ENCODE results near the gene ZNF440. TPM values are rescaled to one million over a fixed set of nuclear protein-coding genes. Genes with fewer than 3 reads are reported as not detected.
"Not testable (repeated sequence)": the region's sequence is repeated elsewhere in the genome, so short reads cannot be mapped to it uniquely, and the experiment has no call there.

ZNF440 gene
- total RNA-seq, 1 donor from 2014 or later: 21.6 TPM

GRCh38 chr19:11843722-11844121 is 29.6 kb downstream of the ZNF440 start:
- Mint-ChIP-seq H3K27ac (no peak overlapping the region), H3K27me3 (ENCODE audit: low read depth) (no peaks in the 10 kb centered on the region), H3K4me3 (no peak overlapping the region), H3K36me3 (peaks cover 5% of the 10 kb centered on the region), H3K4me1 (no peaks in the 10 kb centered on the region), H3K9me3 (peaks cover 26% of the 10 kb centered on the region)
- no peak for DNase-seq (ENCODE audit: low spot score in 2 of 2, unreplicated experiment in 2 of 2)
- TF ChIP-seq, protein P1, sequence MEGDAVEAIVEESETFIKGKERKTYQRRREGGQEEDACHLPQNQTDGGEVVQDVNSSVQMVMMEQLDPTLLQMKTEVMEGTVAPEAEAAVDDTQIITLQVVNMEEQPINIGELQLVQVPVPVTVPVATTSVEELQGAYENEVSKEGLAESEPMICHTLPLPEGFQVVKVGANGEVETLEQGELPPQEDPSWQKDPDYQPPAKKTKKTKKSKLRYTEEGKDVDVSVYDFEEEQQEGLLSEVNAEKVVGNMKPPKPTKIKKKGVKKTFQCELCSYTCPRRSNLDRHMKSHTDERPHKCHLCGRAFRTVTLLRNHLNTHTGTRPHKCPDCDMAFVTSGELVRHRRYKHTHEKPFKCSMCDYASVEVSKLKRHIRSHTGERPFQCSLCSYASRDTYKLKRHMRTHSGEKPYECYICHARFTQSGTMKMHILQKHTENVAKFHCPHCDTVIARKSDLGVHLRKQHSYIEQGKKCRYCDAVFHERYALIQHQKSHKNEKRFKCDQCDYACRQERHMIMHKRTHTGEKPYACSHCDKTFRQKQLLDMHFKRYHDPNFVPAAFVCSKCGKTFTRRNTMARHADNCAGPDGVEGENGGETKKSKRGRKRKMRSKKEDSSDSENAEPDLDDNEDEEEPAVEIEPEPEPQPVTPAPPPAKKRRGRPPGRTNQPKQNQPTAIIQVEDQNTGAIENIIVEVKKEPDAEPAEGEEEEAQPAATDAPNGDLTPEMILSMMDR (IDR thresholded peaks at IDR 0.05; ENCODE audit: unreplicated experiment): no peak

DNA sequence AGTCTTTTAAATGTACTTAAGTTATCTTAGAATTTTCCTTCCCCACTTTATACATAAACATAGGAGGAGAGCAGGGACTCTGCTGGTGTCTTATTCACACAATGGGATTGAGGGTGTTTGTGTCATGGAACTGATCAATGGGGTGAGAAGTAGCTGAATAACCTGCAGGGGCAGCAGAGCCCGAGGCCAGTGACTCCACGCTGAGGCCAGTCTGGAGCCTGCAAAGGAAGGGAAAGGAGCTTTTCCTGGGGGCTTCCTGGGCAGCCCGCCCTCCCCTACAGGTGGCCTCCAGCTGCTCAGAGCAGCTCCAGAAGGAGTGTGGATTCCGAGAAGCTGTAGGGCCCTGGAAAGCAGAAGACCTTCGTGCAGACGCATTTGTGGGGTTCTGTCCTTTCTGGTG is 33.5 kb downstream of the ZNF440 start:
- H3K27ac Mint-ChIP-seq; H3K4me1 Mint-ChIP-seq; DNase-seq (ENCODE audit: low spot score in 2 of 2, unreplicated experiment in 2 of 2); H3K36me3 Mint-ChIP-seq; H3K27me3 Mint-ChIP-seq (ENCODE audit: low read depth); H3K4me3 Mint-ChIP-seq: not testable (repeated sequence)
- peaks cover 16% of the 10 kb centered on the region for H3K9me3 Mint-ChIP-seq

DNA sequence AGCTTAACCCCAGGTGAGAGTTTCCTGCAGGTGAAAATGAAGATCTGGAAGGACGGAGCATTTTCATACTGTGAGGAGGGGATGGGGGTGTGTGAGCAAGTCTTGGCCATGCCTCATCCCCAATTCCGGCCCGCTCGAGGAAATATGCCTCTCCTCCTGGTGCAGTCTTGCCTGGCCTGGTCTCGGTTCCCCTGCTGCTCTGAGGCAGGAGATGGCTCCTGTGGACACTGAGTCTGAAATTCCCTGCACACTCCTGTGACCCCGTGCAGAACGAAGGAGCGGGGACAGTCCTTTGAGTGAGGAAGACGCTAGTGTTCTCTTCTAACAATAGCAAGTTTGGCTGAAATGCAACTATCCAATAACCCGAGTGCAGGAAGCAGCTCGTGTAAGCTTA is 34.1 kb downstream of the ZNF440 start:
- no peaks in the 10 kb centered on the region for H3K27me3 Mint-ChIP-seq (ENCODE audit: low read depth)
- TF ChIP-seq, protein P1 (IDR thresholded peaks at IDR 0.05; ENCODE audit: unreplicated experiment): no peak
- peaks cover 7% of the 10 kb centered on the region for H3K4me1 Mint-ChIP-seq
- peak overlapping the region; percentile 69 for H3K4me3 Mint-ChIP-seq
- peaks cover 14% of the 10 kb centered on the region for H3K9me3 Mint-ChIP-seq
- no peak overlapping the region for H3K27ac Mint-ChIP-seq
- peaks cover 9% of the 10 kb centered on the region for H3K36me3 Mint-ChIP-seq
- DNase-seq (ENCODE audit: low spot score in 2 of 2, unreplicated experiment in 2 of 2): no peak

DNA sequence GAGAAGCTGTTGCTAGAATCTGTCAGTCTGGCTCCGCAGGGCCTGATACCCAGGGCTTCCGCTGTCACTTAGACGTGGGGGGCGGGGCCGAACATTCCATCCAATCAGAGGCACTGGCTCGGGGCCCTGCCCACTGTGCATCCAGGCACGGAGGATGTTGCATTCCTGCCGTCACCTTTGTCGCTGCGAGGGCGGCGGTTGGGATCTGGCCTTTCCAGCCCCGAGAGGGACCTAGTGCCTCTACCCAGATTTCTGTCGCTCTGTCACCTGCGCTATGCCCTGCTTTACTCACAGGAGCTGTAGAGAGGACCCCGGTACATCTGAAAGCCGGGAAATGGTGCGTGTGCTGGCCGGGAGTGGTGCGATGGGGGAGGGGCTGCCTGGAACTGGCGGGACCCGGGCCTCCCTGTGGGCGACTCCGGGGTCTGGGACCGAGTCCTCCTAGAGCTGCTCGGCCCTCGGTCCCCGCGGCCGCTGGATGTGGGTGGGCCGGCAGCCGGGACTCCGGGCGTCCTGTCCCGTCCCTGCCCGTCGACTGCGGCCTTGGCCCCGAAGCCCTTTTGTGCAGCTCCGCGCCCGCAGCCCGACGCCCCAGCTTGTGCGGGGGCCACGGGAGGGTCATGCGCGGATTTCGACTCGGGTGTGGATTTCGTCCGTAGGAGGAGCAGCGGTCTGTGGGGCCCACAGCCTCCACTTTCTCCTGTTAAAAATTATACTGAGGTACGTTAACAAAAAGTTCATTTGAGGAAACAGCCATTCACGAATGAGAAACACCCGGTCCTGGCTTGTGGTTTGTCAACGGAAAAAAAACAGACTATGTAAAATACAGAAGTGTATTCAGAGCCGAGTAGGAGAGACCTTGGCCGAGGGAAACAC is 34.8 kb downstream of the ZNF440 start, which contains the start of gene ZNF439:
Gene ZNF439 (plus strand): TSS at position 133 of the 876 bp plus-strand sequence. CDS start 142 bp downstream, at position 275.
- Mint-ChIP-seq H3K27me3 (ENCODE audit: low read depth) (no peaks in the 10 kb centered on the region), H3K4me1 (peaks cover 7% of the 10 kb centered on the region), H3K36me3 (peaks cover 10% of the 10 kb centered on the region), H3K27ac (peak within 1 kb of the TSS; percentile 50), H3K9me3 (peaks cover 11% of the 10 kb centered on the region), H3K4me3 (peak within 1 kb of the TSS; percentile 69)
- TF ChIP-seq, protein P1 (IDR thresholded peaks at IDR 0.05; ENCODE audit: unreplicated experiment): no peak
- DNase-seq (ENCODE audit: low spot score in 2 of 2, unreplicated experiment in 2 of 2): peak; percentile 42 to 59

- DNase-seq (ENCODE audit: low spot score in 2 of 2, unreplicated experiment in 2 of 2); H3K27me3 Mint-ChIP-seq (ENCODE audit: low read depth); H3K4me1 Mint-ChIP-seq; H3K4me3 Mint-ChIP-seq; H3K27ac Mint-ChIP-seq: not testable (repeated sequence)
- Mint-ChIP-seq H3K9me3 (peaks cover 16% of the 10 kb centered on the region), H3K36me3 (peaks cover 18% of the 10 kb centered on the region)
These were observed 36.2 kb downstream of the ZNF440 start for GRCh38 chr19:11850289-11850688.

DNA sequence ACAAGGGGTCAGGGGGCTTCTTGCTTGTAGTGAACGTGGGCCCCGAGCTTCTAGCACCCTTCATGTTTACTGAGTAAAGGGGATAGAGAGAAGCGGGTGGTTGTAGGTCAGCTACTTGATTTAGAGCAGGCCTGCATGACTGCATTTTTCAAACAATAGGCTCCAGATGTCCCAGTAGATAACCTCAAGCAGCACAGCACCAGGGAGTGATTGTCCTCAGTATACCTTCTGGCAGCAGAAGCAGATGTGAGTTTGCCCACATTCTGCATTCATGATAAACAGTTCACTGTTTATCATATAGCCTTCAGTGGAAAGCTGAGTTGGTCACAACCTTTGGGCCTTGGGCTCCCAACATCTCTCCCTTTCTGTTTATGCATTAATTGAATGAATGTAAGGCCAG is 39.3 kb downstream of the ZNF440 start:
- no peak for DNase-seq (ENCODE audit: low spot score in 2 of 2, unreplicated experiment in 2 of 2)
- H3K36me3 Mint-ChIP-seq: peaks cover 24% of the 10 kb centered on the region
- TF ChIP-seq, protein P1 (IDR thresholded peaks at IDR 0.05; ENCODE audit: unreplicated experiment): no peak
- no peak overlapping the region for H3K4me3 Mint-ChIP-seq
- no peaks in the 10 kb centered on the region for H3K27me3 Mint-ChIP-seq (ENCODE audit: low read depth)
- peaks cover 33% of the 10 kb centered on the region for H3K9me3 Mint-ChIP-seq
- peaks cover 7% of the 10 kb centered on the region for H3K4me1 Mint-ChIP-seq
- H3K27ac Mint-ChIP-seq: no peak overlapping the region

All from mesothelial cell of epicardium (in vitro differentiated cells).